NCI-H2196 (cell line): ENCODE data around the gene PRR14.
"Not testable (repeated sequence)": the region's sequence is repeated elsewhere in the genome, so short reads cannot be mapped to it uniquely, and the experiment has no call there.

ENCODE experiments used
- DNase-seq: peaks from one replicate; lab custom pipeline; 2025; ENCODE audit not compliant: unreplicated experiment; lab: John Stamatoyannopoulos, UW

Gene PRR14

GRCh38 chr16:30628628-30629540 is 21.9 kb upstream of the PRR14 start:
- DNase-seq, result peak; percentile 83

- DNase-seq, result not testable (repeated sequence)
Measured at GRCh38 chr16:30632454-30632853, 18.3 kb upstream of the PRR14 start.

- no peak for DNase-seq
Measured at GRCh38 chr16:30633526-30633925, 17.2 kb upstream of the PRR14 start.

GRCh38 chr16:30636599-30636998 is 14.2 kb upstream of the PRR14 start:
- no peak for DNase-seq

- DNase-seq, result not testable (repeated sequence)
Measured at GRCh38 chr16:30637139-30637538, 13.6 kb upstream of the PRR14 start.

GRCh38 chr16:30637944-30638343 is 12.8 kb upstream of the PRR14 start:
- peak; percentile 49 for DNase-seq

- no peak for DNase-seq
Measured at GRCh38 chr16:30641378-30641982, 9.3 kb upstream of the PRR14 start.

GRCh38 chr16:30644334-30644830 is 6.4 kb upstream of the PRR14 start:
- DNase-seq, result peak; percentile 24

GRCh38 chr16:30645727-30646126 is 5.0 kb upstream of the PRR14 start:
- no peak for DNase-seq

GRCh38 chr16:30647274-30647571 is 3.5 kb upstream of the PRR14 start:
- no peak for DNase-seq

GRCh38 chr16:30649725-30650368 is 913 bp upstream of the PRR14 start:
- no peak for DNase-seq

- peak; percentile 71 for DNase-seq
Measured at GRCh38 chr16:30651124-30652004, 604 bp downstream of the PRR14 start.

GRCh38 chr16:30652005-30652296 is 1.2 kb downstream of the PRR14 start:
- no peak for DNase-seq

GRCh38 chr16:30652718-30653117 is 2.0 kb downstream of the PRR14 start:
- no peak for DNase-seq

- no peak for DNase-seq
Measured at GRCh38 chr16:30654856-30655255, 4.1 kb downstream of the PRR14 start.

- DNase-seq, result no peak
Measured at GRCh38 chr16:30655815-30656347, 5.1 kb downstream of the PRR14 start.

- DNase-seq, result no peak
Measured at GRCh38 chr16:30656388-30656787, 5.6 kb downstream of the PRR14 start.

GRCh38 chr16:30656974-30657865 is 6.5 kb downstream of the PRR14 start:
- DNase-seq, result no peak

GRCh38 chr16:30657866-30658730 is 7.3 kb downstream of the PRR14 start, which contains the start of gene FBRS:
TSS of gene FBRS (plus strand) at chr16:30658431. CDS start at chr16:30659519, 1,088 bp downstream.
- peak; percentile 99 for DNase-seq
